K562 (cell line): ENCODE measurements around the gene ZFPM1. TPM values are rescaled to one million over a fixed set of nuclear protein-coding genes. Genes with fewer than 3 reads are reported as not detected.

Experiments used
- ATAC-seq: fragments of 200-7000 bp; cut with Tn5 transposase; 3 replicates; pipeline ENCODE4 v1.9.1; 2020; ENCODE audit warnings: moderate library complexity
- BruUV-seq: library from RNA; stranded (reverse); fragments of 400-500 nt; replicated peaks from 2 replicates; lab custom pipeline; 2021; lab: Mats Ljungman, UMichigan
- CTCF ChIA-PET: fragments of 300-600 bp; formaldehyde crosslinking; extraction: SDS; loops from one replicate; lab custom pipeline; 2021; ENCODE audit warnings: low intra/inter-chr PET ratio; lab: Yijun Ruan, JAX
- POLR2A ChIA-PET: fragments of 300-600, 350-650 bp; sonication (Branson Sonifier 250); formaldehyde crosslinking; extraction: SDS; loops from one replicate; lab custom pipeline; 2021; ENCODE audit warnings: antibody characterized with exemption, inconsistent platforms; lab: Yijun Ruan, JAX
- DNase-seq, 4 experiments: peaks; one replicate each; pipeline versions ENCODE4 v3.0.0 to v3.0.0-alpha.2; 2011 to 2018; ENCODE audit warnings: low spot score in 3 of 4, mixed read lengths in 3 of 4; ENCODE audit errors: extremely low read depth in 1 of 4
- FAIRE-seq: peaks from 2 replicates; lab custom pipeline; 2011; peaks lifted over from hg19 to GRCh38; lab: Jason Lieb, UNC
- H2AFZ ChIP-seq: 2 replicates; pipeline ENCODE4 v1.6.0; 2011; ENCODE audit warnings: low read depth, low read length, control low read depth, inconsistent platforms
- H3K27ac ChIP-seq: fragments of 200-600 bp; 3 replicates; pipeline ENCODE4 v1.8.0; 2011; ENCODE audit warnings: low read depth, mild to moderate bottlenecking, control low read depth, inconsistent platforms, low read length, moderate library complexity, mixed read lengths; ENCODE audit errors: extremely low read depth
- H3K27me3 ChIP-seq, 2 experiments: fragments of 300-600 bp in 1 of 2; 2 replicates in 1 of 2; 3 replicates in 1 of 2; pipeline versions ENCODE4 v1.6.0 to v1.8.0; 2011; ENCODE audit warnings: inconsistent platforms in 2 of 2, low read length in 2 of 2, mild to moderate bottlenecking in 1 of 2, mixed read lengths in 1 of 2, moderate library complexity in 1 of 2; ENCODE audit not compliant: control insufficient read depth in 2 of 2, insufficient read depth in 2 of 2
- H3K36me3 ChIP-seq: fragments of 300-600 bp; 3 replicates; pipeline ENCODE4 v1.8.0; 2011; ENCODE audit warnings: mild to moderate bottlenecking, low read length, inconsistent platforms; ENCODE audit not compliant: control insufficient read depth, insufficient read depth
- H3K4me1 ChIP-seq, 2 experiments: fragments of 200-600 bp in 1 of 2; replicated peaks in 1 of 2; 2 replicates in 1 of 2; 3 replicates in 1 of 2; pipeline versions ENCODE4 v1.5.1 to v1.8.0; 2011; ENCODE audit warnings: inconsistent platforms in 2 of 2, low read length in 2 of 2, mild to moderate bottlenecking in 1 of 2, mixed read lengths in 1 of 2, moderate library complexity in 1 of 2; ENCODE audit not compliant: control insufficient read depth in 2 of 2, insufficient read depth in 2 of 2
- H3K4me2 ChIP-seq: 2 replicates; pipeline ENCODE4 v1.6.1; 2011; ENCODE audit warnings: low read length, control low read depth, inconsistent platforms, mixed read lengths; ENCODE audit not compliant: insufficient read depth
- H3K4me3 ChIP-seq: fragments of 200-600 bp; sonication (generic), shearing (Covaris generic); 2 replicates; pipeline ENCODE4 v1.5.1; 2016; ENCODE audit warnings: control low read depth, inconsistent platforms
- H3K79me2 ChIP-seq: fragments of 200-600 bp; 3 replicates; pipeline ENCODE4 v1.8.0; 2011; ENCODE audit warnings: low read length, inconsistent platforms; ENCODE audit not compliant: control insufficient read depth, insufficient read depth
- H3K9ac ChIP-seq, 2 experiments: 2 replicates each; pipeline versions ENCODE4 v1.6.0 to v1.6.1; 2011; ENCODE audit warnings: low read depth in 2 of 2, low read length in 2 of 2, control low read depth in 1 of 2, inconsistent platforms in 1 of 2, mild to moderate bottlenecking in 1 of 2, mixed read lengths in 1 of 2; ENCODE audit not compliant: insufficient read depth in 1 of 2
- H3K9me1 ChIP-seq: one replicate; pipeline ENCODE4 v1.6.0; 2011; ENCODE audit warnings: inconsistent platforms, mild to moderate bottlenecking, low read length, moderate library complexity; ENCODE audit not compliant: control insufficient read depth, insufficient read depth
- H3K9me3 ChIP-seq: replicated peaks from 2 replicates; pipeline ENCODE4 v1.5.1; 2011; ENCODE audit warnings: low read depth, low read length, inconsistent platforms; ENCODE audit not compliant: control insufficient read depth, insufficient read depth
- H4K20me1 ChIP-seq: replicated peaks from 2 replicates; pipeline ENCODE4 v1.6.1; 2011; ENCODE audit warnings: low read length, inconsistent platforms, mixed read lengths; ENCODE audit not compliant: control insufficient read depth, insufficient read depth
- CBX1 ChIP-seq: sonication (generic); IDR thresholded peaks from 2 replicates; pipeline ENCODE4 v1.6.1; 2016; ENCODE audit warnings: antibody characterized with exemption, low read depth, mild to moderate bottlenecking
- JUNB ChIP-seq: fragments of 450-650 bp; formaldehyde crosslinking; conservative IDR thresholded peaks from 2 replicates; pipeline ENCODE4 v1.4.0; 2020; ENCODE audit warnings: mild to moderate bottlenecking
- TFAP4 ChIP-seq: sonication (generic); formaldehyde crosslinking; IDR thresholded peaks from 2 replicates; pipeline ENCODE4 v1.8.0; 2022; ENCODE audit warnings: missing genetic modification reagents, mild to moderate bottlenecking, moderate library complexity, borderline replicate concordance
- USF1 ChIP-seq: sonication (generic); formaldehyde crosslinking; IDR thresholded peaks from 2 replicates; pipeline ENCODE4 v1.9.0; 2022; ENCODE audit warnings: mild to moderate bottlenecking, missing genetic modification reagents
- ZNF197 ChIP-seq: fragments of 200-800 bp; sonication (Bioruptor generic); IDR thresholded peaks from 2 replicates; pipeline ENCODE4 v1.6.1; 2016; ENCODE audit warnings: low read depth, missing genetic modification characterization, missing compliant biosample characterization
- ZNF740 ChIP-seq, 3 experiments: fragments of 200-800 bp in 1 of 3; sonication (Bioruptor generic) in 1 of 3; sonication (generic) in 1 of 3; formaldehyde crosslinking in 1 of 3; IDR thresholded peaks; 2 replicates each; pipeline versions ENCODE4 v1.6.1 to v1.8.0; 2016 to 2022; ENCODE audit warnings: mild to moderate bottlenecking in 2 of 3, missing compliant biosample characterization in 2 of 3, missing genetic modification characterization in 2 of 3, missing genetic modification reagents in 1 of 3
- WGBS: fragments of 100-300 bp; shearing (Covaris generic); methylation state at CpG from one replicate; pipeline ENCODE4 v1.1.6; 2016; ENCODE audit warnings: low coverage, mixed read lengths; ENCODE audit not compliant: insufficient coverage; ENCODE audit errors: missing lambda C conversion rate; 5-methylcytosine and 5-hydroxymethylcytosine counted together
- in situ Hi-C: fragments of 300-500 bp; cut with MboI; formaldehyde crosslinking; loops from 4 replicates; pipeline ENCODE4 v1.15.0; 2018; ENCODE audit warnings: inconsistent platforms, mixed read lengths
- intact Hi-C: fragments of 100-400 bp; cut with micrococcal nuclease; formaldehyde crosslinking; loops from 2 replicates; pipeline ENCODE4 v1.14.2; 2022
- polyA plus RNA-seq, 8 experiments: library from polyadenylated mRNA; depleted of rRNA in 4 of 8; stranded (reverse) in 5 of 8; unstranded in 3 of 8; fragments of >200 nt; fragmentation: Nextera tagmentation in 2 of 8; fragmentation: Illumina TruSeq in 1 of 8; extraction: Ambion mirVana in 2 of 8; extraction: Trizol in 1 of 8; gene quantifications; 2 replicates each; pipeline versions ENCODE4 v1.2.1 to v1.2.3, GENCODE V29; 2011 to 2014; ENCODE audit warnings: inconsistent platforms in 1 of 8, missing spikeins in 1 of 8
- total RNA-seq, 7 experiments: library from RNA; depleted of rRNA in 6 of 7; stranded (reverse); fragments of >200 nt in 6 of 7; fragmentation: Illumina TruSeq in 2 of 7; extraction: Trizol in 2 of 7; gene quantifications; 2 replicates each; pipeline versions ENCODE4 v1.2.1 to v1.2.3, GENCODE V29; 2011 to 2021; ENCODE audit warnings: low replicate concordance in 1 of 7

ZFPM1 gene
- total and polyA plus RNA-seq, 9 of the 15 experiments (the other 6 are each of a cell fraction or from before 2014, with no cell fraction given), result 0.03 to 35.9 (median 1.4) TPM

GRCh38 chr16:88448461-88449266 lies 4.4 kb upstream of the ZFPM1 start (continued):
- TF ChIP-seq ZNF740 (CRISPR knock-in tag; IDR thresholded peaks at IDR 0.05) (peak; percentile 67), ZNF740 (tag; IDR thresholded peaks at IDR 0.05) (no peak), ZNF197 (CRISPR knock-in tag) (no peak), USF1 (CRISPR knock-in tag) (peak; percentile 51), CBX1 (peak; percentile 57; the same call in 1 of the 2 replicates)

GRCh38 chr16:88449267-88449561 lies 3.9 kb upstream of the ZFPM1 start:
- H3K27ac ChIP-seq, result no peak overlapping the region
- peak; percentile 55 for FAIRE-seq
- WGBS, result 51% methylated on average over 5 of the region's 5 CpGs
- H3K9me3 ChIP-seq, result no peaks in the 10 kb centered on the region
- POLR2A ChIA-PET, result interaction anchor here (0.7 to 1.1 kb wide), 3 partner anchors 11 to 392 kb away, joined by 3 read pairs; no protein-coding TSS in a partner anchor
- CTCF ChIA-PET, result no interaction called here
- no peak overlapping the region for H3K4me3 ChIP-seq
- no peaks in the 10 kb centered on the region for H3K9me1 ChIP-seq
- H2AFZ ChIP-seq, result no peak overlapping the region
- no TSS peak for BruUV-seq
- H3K4me1 ChIP-seq, result peaks cover 29 to 83% of the 10 kb centered on the region in 2 experiments
- H3K36me3 ChIP-seq, result no peaks in the 10 kb centered on the region
- H3K9ac ChIP-seq, result no peak overlapping the region
- DNase-seq, result no peak
- in situ Hi-C loops (loop anchor here (10.0 kb wide), 1 partner anchor 76 kb away; no protein-coding TSS in a partner anchor), intact Hi-C loops (no loop called here)
- H3K79me2 ChIP-seq, result peaks cover 14% of the 10 kb centered on the region
- H3K27me3 ChIP-seq, result no peaks in the 10 kb centered on the region
- no peak for TF ChIP-seq JUNB
- peak; percentile 50; the same call in 1 of the 2 replicates for TF ChIP-seq TFAP4 (CRISPR knock-in tag)
- no peaks in the 10 kb centered on the region for H4K20me1 ChIP-seq
- ATAC-seq, result no peak
- H3K4me2 ChIP-seq, result no peak overlapping the region
